ENCODE data around the gene DOC2A.

DNA sequence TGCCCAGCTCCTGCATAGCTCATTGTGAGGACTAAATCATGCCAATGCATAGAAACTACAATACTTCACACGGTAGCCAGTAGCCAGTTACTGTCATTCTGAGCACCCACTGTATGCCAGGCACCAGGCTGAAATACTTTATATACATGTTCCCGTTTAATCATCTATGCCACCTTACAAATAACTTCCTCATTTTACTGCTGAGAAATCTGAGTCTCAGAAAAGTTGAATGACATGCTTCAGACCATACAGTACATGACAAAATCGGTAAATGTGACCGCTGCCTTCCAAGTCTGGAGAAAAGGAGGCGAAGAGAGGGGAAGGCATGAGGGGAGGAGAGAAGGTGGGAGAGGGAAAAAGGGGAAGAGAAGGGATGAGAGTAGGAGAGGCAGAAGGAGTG lies 29.4 kb upstream of the DOC2A start:
- TF ChIP-seq, protein P1, sequence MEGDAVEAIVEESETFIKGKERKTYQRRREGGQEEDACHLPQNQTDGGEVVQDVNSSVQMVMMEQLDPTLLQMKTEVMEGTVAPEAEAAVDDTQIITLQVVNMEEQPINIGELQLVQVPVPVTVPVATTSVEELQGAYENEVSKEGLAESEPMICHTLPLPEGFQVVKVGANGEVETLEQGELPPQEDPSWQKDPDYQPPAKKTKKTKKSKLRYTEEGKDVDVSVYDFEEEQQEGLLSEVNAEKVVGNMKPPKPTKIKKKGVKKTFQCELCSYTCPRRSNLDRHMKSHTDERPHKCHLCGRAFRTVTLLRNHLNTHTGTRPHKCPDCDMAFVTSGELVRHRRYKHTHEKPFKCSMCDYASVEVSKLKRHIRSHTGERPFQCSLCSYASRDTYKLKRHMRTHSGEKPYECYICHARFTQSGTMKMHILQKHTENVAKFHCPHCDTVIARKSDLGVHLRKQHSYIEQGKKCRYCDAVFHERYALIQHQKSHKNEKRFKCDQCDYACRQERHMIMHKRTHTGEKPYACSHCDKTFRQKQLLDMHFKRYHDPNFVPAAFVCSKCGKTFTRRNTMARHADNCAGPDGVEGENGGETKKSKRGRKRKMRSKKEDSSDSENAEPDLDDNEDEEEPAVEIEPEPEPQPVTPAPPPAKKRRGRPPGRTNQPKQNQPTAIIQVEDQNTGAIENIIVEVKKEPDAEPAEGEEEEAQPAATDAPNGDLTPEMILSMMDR (IDR thresholded peaks at IDR 0.05; ENCODE audit: low read length) = no peak
- no peak for TF ChIP-seq EZH2 (IDR thresholded peaks at IDR 0.05; ENCODE audit: borderline replicate concordance, low read length)
